Keratinocyte (primary cell): ENCODE measurements around the gene MRPL12. TPM values are rescaled to one million over a fixed set of nuclear protein-coding genes. Genes with fewer than 3 reads are reported as not detected.

ENCODE experiments used
- DNase-seq: peaks from one replicate; pipeline ENCODE4 v3.0.0-alpha.2; 2011; ENCODE audit warnings: low read depth, missing footprints, low spot score
- FAIRE-seq: peaks from 2 replicates; lab custom pipeline; 2011; peaks lifted over from hg19 to GRCh38; lab: Jason Lieb, UNC
- H2AFZ ChIP-seq: 2 replicates; pipeline ENCODE4 v1.6.0; 2012; ENCODE audit warnings: low read length, control low read depth, inconsistent platforms; ENCODE audit not compliant: control insufficient read depth
- H3K27ac ChIP-seq: 2 replicates; pipeline ENCODE4 v1.5.1; 2011; ENCODE audit warnings: low read length; ENCODE audit not compliant: control insufficient read depth, insufficient read depth
- H3K27me3 ChIP-seq: 3 replicates; pipeline ENCODE4 v1.6.0; 2011; ENCODE audit warnings: low read length; ENCODE audit not compliant: control insufficient read depth, insufficient read depth; ENCODE audit errors: extremely low read depth
- H3K36me3 ChIP-seq, 2 experiments: 2 replicates in 1 of 2; 3 replicates in 1 of 2; pipeline ENCODE4 v1.5.1; 2011; ENCODE audit warnings: low read length in 2 of 2, mild to moderate bottlenecking in 1 of 2; ENCODE audit not compliant: control insufficient read depth in 2 of 2, insufficient read depth in 2 of 2; ENCODE audit errors: extremely low read depth in 1 of 2
- H3K4me1 ChIP-seq: 3 replicates; pipeline ENCODE4 v1.5.1; 2011; ENCODE audit warnings: low read length; ENCODE audit not compliant: control insufficient read depth, insufficient read depth; ENCODE audit errors: extremely low read depth
- H3K4me2 ChIP-seq: 3 replicates; pipeline ENCODE4 v1.6.0; 2011; ENCODE audit warnings: low read depth, low read length; ENCODE audit not compliant: control insufficient read depth, insufficient read depth; ENCODE audit errors: extremely low read depth
- H3K4me3 ChIP-seq, 3 experiments: fragments of 200-600 bp in 1 of 3; sonication (generic) in 1 of 3; 2 replicates in 2 of 3; 3 replicates in 1 of 3; pipeline ENCODE4 v1.5.1; 2011 to 2016; ENCODE audit warnings: low read length in 3 of 3, mild to moderate bottlenecking in 3 of 3, control low read depth in 2 of 3, inconsistent platforms in 1 of 3, low read depth in 1 of 3, mixed read lengths in 1 of 3, mixed run types in 1 of 3, moderate library complexity in 1 of 3; ENCODE audit not compliant: control insufficient read depth in 2 of 3, insufficient read depth in 2 of 3; ENCODE audit errors: extremely low read depth in 1 of 3
- H3K79me2 ChIP-seq: 2 replicates; pipeline ENCODE4 v1.6.0; 2012; ENCODE audit warnings: low read length; ENCODE audit not compliant: control insufficient read depth, insufficient read depth
- H3K9ac ChIP-seq: 3 replicates; pipeline ENCODE4 v1.6.0; 2011; ENCODE audit warnings: low read length; ENCODE audit not compliant: control insufficient read depth, insufficient read depth; ENCODE audit errors: extremely low read depth
- H3K9me1 ChIP-seq: 3 replicates; pipeline ENCODE4 v1.6.0; 2011; ENCODE audit warnings: low read length; ENCODE audit not compliant: control insufficient read depth, insufficient read depth; ENCODE audit errors: extremely low read depth
- H3K9me3 ChIP-seq: 2 replicates; pipeline ENCODE4 v1.5.1; 2012; ENCODE audit warnings: low read depth, low read length; ENCODE audit not compliant: control insufficient read depth
- H4K20me1 ChIP-seq: 3 replicates; pipeline ENCODE4 v1.6.0; 2011; ENCODE audit warnings: low read length; ENCODE audit not compliant: control insufficient read depth, insufficient read depth; ENCODE audit errors: extremely low read depth
- CTCF ChIP-seq, 3 experiments: IDR thresholded peaks in 1 of 3; conservative IDR thresholded peaks in 1 of 3; optimal IDR thresholded peaks in 1 of 3; 2 replicates in 2 of 3; 3 replicates in 1 of 3; pipeline versions ENCODE3 to v1.5.1; 2011; ENCODE audit warnings: low read length in 3 of 3, mild to moderate bottlenecking in 3 of 3, moderate library complexity in 2 of 3, control low read depth in 1 of 3, inconsistent platforms in 1 of 3; ENCODE audit not compliant: insufficient read depth in 2 of 3; ENCODE audit errors: extremely low read depth in 1 of 3
- EZH2 ChIP-seq: IDR thresholded peaks from one replicate; pipeline ENCODE4 v1.6.1; 2012; ENCODE audit warnings: inconsistent platforms, mild to moderate bottlenecking, low read length, moderate library complexity
- dilution Hi-C: fragments of 300-500 bp; cut with MboI; formaldehyde crosslinking; loops from one replicate; pipeline ENCODE4 v1.7.0; 2020; ENCODE audit warnings: low sequenced_read_pairs; ENCODE audit not compliant: extremely low pct_ligation_motif_present
- polyA plus RNA-seq, 5 experiments: library from polyadenylated mRNA; depleted of rRNA in 3 of 5; stranded (reverse) in 3 of 5; stranded (forward) in 1 of 5; unstranded in 1 of 5; fragments of >200 nt; gene quantifications; 1 replicate in 1 of 5; 2 replicates in 3 of 5; 3 replicates in 1 of 5; pipeline versions ENCODE4 v1.2.1 to v1.2.3, GENCODE V29; 2011 to 2012; ENCODE audit warnings: missing spikeins in 2 of 5, low read depth in 1 of 5, low replicate concordance in 1 of 5
- small RNA-seq, 3 experiments: library from RNA; depleted of rRNA; stranded (forward); fragments of <200 nt; gene quantifications; one replicate each; pipeline ENCODE3, GENCODE V24; 2012; ENCODE audit warnings: low read depth in 3 of 3, low replicate concordance in 1 of 3; ENCODE audit not compliant: insufficient read length in 3 of 3

MRPL12 gene
- polyA plus RNA-seq, 1 donor (not counting 4 experiments of a cell fraction or from before 2014, with no cell fraction given) = 78.5 TPM

- H3K79me2 ChIP-seq = no peaks in the 10 kb centered on the region
- DNase-seq = no peak
- H3K4me2 ChIP-seq = no peak overlapping the region
- no peaks in the 10 kb centered on the region for H3K36me3 ChIP-seq
- dilution Hi-C loops = no loop called here
- no peak overlapping the region for H3K4me3 ChIP-seq
- TF ChIP-seq CTCF (optimal IDR thresholded peaks at IDR 0.05 in 1 of 3, IDR thresholded peaks at IDR 0.05 in 1 of 3, conservative IDR thresholded peaks at IDR 0.05 in 1 of 3; ENCODE audit: extremely low read depth in 1 of 3, insufficient read depth in 2 of 3, low read length in 3 of 3) (no peak), EZH2 (no peak)
- H4K20me1 ChIP-seq = no peaks in the 10 kb centered on the region
- H3K9ac ChIP-seq = no peak overlapping the region
- no peaks in the 10 kb centered on the region for H3K9me1 ChIP-seq
- FAIRE-seq = no peak
- H3K4me1 ChIP-seq = no peaks in the 10 kb centered on the region
- no peaks in the 10 kb centered on the region for H3K9me3 ChIP-seq
- H3K27ac ChIP-seq = no peak overlapping the region
- H3K27me3 ChIP-seq = no peaks in the 10 kb centered on the region
- no peak overlapping the region for H2AFZ ChIP-seq
Observed at GRCh38 chr17:81741594-81742452, 38.7 kb downstream of the MRPL12 start.

Small RNAs within 50 kb of the gene (small RNA-seq; reads per million reads assigned to genes)
- gene MIR6786 = 0 to 0.33 (median 0.25) reads per million in 3 experiments

Other genes starting within 250 kb of the MRPL12 start
- gene ACTG1, start 190.6 kb upstream of the MRPL12 start, polyA plus RNA-seq = 1,003 to 6,215 TPM (median 1,867 TPM) in 3 replicates
- gene FSCN2, start 175.0 kb upstream of the MRPL12 start, polyA plus RNA-seq = not detected in 3 replicates
- gene FAAP100, start 151.0 kb upstream of the MRPL12 start, polyA plus RNA-seq = 3.8 to 7.4 TPM (median 6.9 TPM) in 3 replicates
- 64.0 to 76.2 TPM (median 71.7 TPM) in 3 replicates for gene NPLOC4, start 66.3 kb upstream of the MRPL12 start, polyA plus RNA-seq
- 0.89 to 2.9 TPM (median 1.3 TPM) in 3 replicates for gene TSPAN10, start 66.2 kb upstream of the MRPL12 start, polyA plus RNA-seq
- gene PDE6G, start 46.8 kb upstream of the MRPL12 start, polyA plus RNA-seq = 0.24 TPM in 1 of 3 replicates, not detected in the others
- 14.7 to 37.4 TPM (median 16.3 TPM) in 3 replicates for gene OXLD1, start 36.8 kb upstream of the MRPL12 start, polyA plus RNA-seq
- gene CCDC137, start 36.6 kb upstream of the MRPL12 start, polyA plus RNA-seq = 15.4 to 22.3 TPM (median 17.2 TPM) in 3 replicates
- gene ARL16, start 19.6 kb upstream of the MRPL12 start, polyA plus RNA-seq = 46.5 to 58.3 TPM (median 48.7 TPM) in 3 replicates
- 79.6 to 84.1 TPM (median 81.9 TPM) in 3 replicates for gene HGS, start 19.4 kb upstream of the MRPL12 start, polyA plus RNA-seq
- 12.7 to 18.0 TPM (median 15.9 TPM) in 3 replicates for gene SLC25A10, start 8.9 kb downstream of the MRPL12 start, polyA plus RNA-seq
- not detected in 3 replicates for gene GCGR, start 100.8 kb downstream of the MRPL12 start, polyA plus RNA-seq
- gene MCRIP1, start 129.9 kb downstream of the MRPL12 start, polyA plus RNA-seq = 17.7 to 29.1 TPM (median 24.4 TPM) in 3 replicates
- 0.12 to 0.99 TPM in 2 of 3 replicates, not detected in the other for gene PPP1R27, start 131.7 kb downstream of the MRPL12 start, polyA plus RNA-seq
- 75.2 to 149 TPM (median 110 TPM) in 3 replicates for gene P4HB, start 157.2 kb downstream of the MRPL12 start, polyA plus RNA-seq
- 51.7 to 280 TPM (median 65.7 TPM) in 3 replicates for gene ARHGDIA, start 168.0 kb downstream of the MRPL12 start, polyA plus RNA-seq
- 49.6 to 84.5 TPM (median 68.3 TPM) in 3 replicates for gene ALYREF, start 188.2 kb downstream of the MRPL12 start, polyA plus RNA-seq
- 195 to 269 TPM (median 230 TPM) in 3 replicates for gene ANAPC11, start 188.4 kb downstream of the MRPL12 start, polyA plus RNA-seq
- gene NPB, start 198.9 kb downstream of the MRPL12 start, polyA plus RNA-seq = 0.07 TPM in 1 of 3 replicates, not detected in the others
- 38.1 to 47.6 TPM (median 45.8 TPM) in 3 replicates for gene PCYT2, start 208.0 kb downstream of the MRPL12 start, polyA plus RNA-seq
- gene SIRT7, start 214.8 kb downstream of the MRPL12 start, polyA plus RNA-seq = 6.9 to 11.9 TPM (median 7.4 TPM) in 3 replicates
- gene MAFG, start 224.4 kb downstream of the MRPL12 start, polyA plus RNA-seq = 8.3 to 12.1 TPM (median 9.4 TPM) in 3 replicates
- 22.2 to 27.9 TPM (median 27.9 TPM) in 3 replicates for gene PYCR1, start 233.9 kb downstream of the MRPL12 start, polyA plus RNA-seq
- not detected in 3 replicates for gene MYADML2, start 243.9 kb downstream of the MRPL12 start, polyA plus RNA-seq